ENCODE measurements around the gene RPS6KL1. TPM values are rescaled to one million over a fixed set of nuclear protein-coding genes. Genes with fewer than 3 reads are reported as not detected.

Gene RPS6KL1
- total RNA-seq, 1 donor from 2014 or later, result 2.0 TPM

DNA sequence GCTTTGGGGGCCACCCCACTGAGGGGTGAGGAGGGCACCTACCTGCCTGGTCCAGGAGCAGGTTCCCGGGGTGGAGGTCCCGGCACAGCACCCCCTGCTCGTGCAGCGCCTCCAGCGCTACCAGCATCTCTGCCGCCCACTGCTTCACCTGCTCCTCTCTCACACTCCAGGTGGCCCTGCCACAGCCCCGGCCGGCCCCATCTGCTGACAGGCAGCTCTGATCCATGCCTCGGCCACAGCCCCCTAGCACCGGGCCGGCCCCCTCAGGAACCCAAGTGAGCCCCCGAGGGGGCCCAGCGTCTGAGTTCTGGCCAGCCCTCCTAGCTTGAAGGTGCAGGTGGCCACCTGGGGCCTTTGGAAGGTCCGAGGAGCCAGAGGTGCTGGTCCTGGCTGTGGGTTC, 13.6 kb downstream of the RPS6KL1 start:
- Histone ChIP-seq H3K4me3 (no peak overlapping the region), H3K4me1 (peaks cover 23% of the 10 kb centered on the region), H3K27ac (no peak overlapping the region), H3K9me3 (no peaks in the 10 kb centered on the region), H3K27me3 (ENCODE audit: low read depth) (no peaks in the 10 kb centered on the region), H3K36me3 (peaks cover 10% of the 10 kb centered on the region)
- no peak for ATAC-seq
- intact Hi-C loops (cut with DNase I), result loop anchor here (10.0 kb wide), 1 partner anchor 55 kb away; no protein-coding TSS in a partner anchor
- TF ChIP-seq, protein P1, sequence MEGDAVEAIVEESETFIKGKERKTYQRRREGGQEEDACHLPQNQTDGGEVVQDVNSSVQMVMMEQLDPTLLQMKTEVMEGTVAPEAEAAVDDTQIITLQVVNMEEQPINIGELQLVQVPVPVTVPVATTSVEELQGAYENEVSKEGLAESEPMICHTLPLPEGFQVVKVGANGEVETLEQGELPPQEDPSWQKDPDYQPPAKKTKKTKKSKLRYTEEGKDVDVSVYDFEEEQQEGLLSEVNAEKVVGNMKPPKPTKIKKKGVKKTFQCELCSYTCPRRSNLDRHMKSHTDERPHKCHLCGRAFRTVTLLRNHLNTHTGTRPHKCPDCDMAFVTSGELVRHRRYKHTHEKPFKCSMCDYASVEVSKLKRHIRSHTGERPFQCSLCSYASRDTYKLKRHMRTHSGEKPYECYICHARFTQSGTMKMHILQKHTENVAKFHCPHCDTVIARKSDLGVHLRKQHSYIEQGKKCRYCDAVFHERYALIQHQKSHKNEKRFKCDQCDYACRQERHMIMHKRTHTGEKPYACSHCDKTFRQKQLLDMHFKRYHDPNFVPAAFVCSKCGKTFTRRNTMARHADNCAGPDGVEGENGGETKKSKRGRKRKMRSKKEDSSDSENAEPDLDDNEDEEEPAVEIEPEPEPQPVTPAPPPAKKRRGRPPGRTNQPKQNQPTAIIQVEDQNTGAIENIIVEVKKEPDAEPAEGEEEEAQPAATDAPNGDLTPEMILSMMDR (IDR thresholded peaks at IDR 0.05), result no peak
- DNase-seq, result no peak

DNA sequence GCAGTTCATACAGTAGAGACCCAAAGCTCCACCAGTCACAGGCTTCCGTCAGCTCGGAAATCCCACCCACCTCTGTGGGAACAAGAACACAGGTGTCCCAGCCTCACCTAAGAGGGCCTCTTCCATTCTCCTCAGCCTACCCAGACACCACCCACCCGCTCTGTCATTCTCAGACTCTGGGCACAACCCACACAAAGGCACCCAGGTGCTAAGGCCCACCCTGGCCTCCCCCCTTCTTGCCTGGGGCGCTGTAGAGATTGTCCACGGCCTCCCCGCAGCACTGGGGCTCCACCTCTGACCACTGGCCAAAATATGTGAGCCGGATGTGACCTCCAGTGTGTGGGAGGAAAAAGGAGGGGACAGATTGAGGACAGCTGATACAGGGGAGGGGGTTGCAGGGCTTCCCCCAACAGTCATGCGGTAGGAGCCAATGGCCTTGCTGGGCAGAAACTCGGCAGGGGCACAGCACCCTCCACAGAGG, 14.2 kb downstream of the RPS6KL1 start:
- H3K9me3 ChIP-seq, result no peaks in the 10 kb centered on the region
- no peak overlapping the region for H3K27ac ChIP-seq
- no peak for ATAC-seq
- no peaks in the 10 kb centered on the region for H3K27me3 ChIP-seq (ENCODE audit: low read depth)
- TF ChIP-seq, protein P1 (IDR thresholded peaks at IDR 0.05), result no peak
- peaks cover 23% of the 10 kb centered on the region for H3K4me1 ChIP-seq
- H3K4me3 ChIP-seq, result no peak overlapping the region
- no peak for DNase-seq
- intact Hi-C loops (cut with DNase I), result loop anchor here (10.0 kb wide), 1 partner anchor 54 kb away; no protein-coding TSS in a partner anchor
- H3K36me3 ChIP-seq, result peaks cover 16% of the 10 kb centered on the region

DNA sequence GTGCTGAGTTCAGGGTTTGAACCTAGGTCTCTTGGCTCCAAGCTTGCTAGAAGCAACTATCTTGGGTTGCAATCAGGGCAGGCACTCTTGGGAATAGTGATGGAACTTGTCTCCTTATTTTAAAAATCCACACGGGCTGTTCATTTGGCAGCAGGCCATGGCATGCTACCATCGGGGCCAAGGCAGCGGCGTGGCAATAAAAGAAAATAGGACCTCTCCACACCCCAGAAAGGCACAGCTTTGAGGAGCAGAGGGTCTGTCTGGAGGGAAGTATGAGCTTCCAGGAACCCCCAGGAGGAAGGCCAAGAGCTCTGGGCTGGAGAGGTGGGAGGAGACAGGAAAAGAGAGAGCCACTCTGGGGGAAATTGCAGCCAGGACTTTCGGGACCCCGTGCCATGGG, 15.3 kb downstream of the RPS6KL1 start:
- no peaks in the 10 kb centered on the region for H3K27me3 ChIP-seq (ENCODE audit: low read depth)
- ATAC-seq, result no peak
- DNase-seq, result no peak
- peaks cover 23% of the 10 kb centered on the region for H3K4me1 ChIP-seq
- peaks cover 28% of the 10 kb centered on the region for H3K36me3 ChIP-seq
- no peak overlapping the region for H3K4me3 ChIP-seq
- no peaks in the 10 kb centered on the region for H3K9me3 ChIP-seq
- H3K27ac ChIP-seq, result no peak overlapping the region
- intact Hi-C loops (cut with DNase I), result loop anchor here (10.0 kb wide), 1 partner anchor 53 kb away; no protein-coding TSS in a partner anchor
- TF ChIP-seq, protein P1 (IDR thresholded peaks at IDR 0.05), result no peak

DNA sequence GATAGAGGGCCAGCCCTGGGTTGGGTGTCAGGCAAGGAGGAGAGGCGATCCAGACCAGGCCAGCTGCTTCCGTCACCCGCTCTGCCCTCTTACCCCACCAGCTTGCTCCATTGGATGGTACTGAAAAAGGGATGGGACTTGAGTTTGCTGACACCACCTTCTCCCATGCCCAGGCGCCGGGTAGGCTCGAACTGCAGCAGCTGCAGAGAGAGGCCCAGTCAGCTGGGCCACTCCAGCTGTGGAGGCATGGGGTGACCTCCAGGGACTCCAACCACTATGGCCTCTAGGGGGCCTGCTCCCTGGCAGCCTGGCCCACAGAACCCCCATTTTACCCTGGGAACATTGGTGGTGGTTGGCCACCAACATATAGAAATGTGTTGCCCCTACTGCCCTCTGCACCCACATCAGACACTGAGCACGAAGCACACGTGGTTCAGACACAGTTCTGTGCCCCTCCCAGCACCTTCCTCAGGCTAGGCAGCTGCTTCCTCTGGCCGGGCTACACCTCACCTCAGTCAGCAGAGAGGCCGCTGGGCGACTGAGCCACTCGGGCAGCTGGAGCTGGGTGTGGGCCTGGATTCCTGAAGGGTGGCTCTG, 16.0 kb downstream of the RPS6KL1 start:
- ATAC-seq (peak; percentile 2 to 3), DNase-seq (no peak)
- Histone ChIP-seq H3K27ac (no peak overlapping the region), H3K36me3 (peaks cover 35% of the 10 kb centered on the region), H3K9me3 (no peaks in the 10 kb centered on the region), H3K27me3 (ENCODE audit: low read depth) (no peaks in the 10 kb centered on the region), H3K4me1 (peaks cover 23% of the 10 kb centered on the region), H3K4me3 (no peak overlapping the region)
- intact Hi-C loops (cut with DNase I), result loop anchor here (10.0 kb wide), 1 partner anchor 52 kb away; no protein-coding TSS in a partner anchor
- TF ChIP-seq, protein P1 (IDR thresholded peaks at IDR 0.05), result no peak

DNA sequence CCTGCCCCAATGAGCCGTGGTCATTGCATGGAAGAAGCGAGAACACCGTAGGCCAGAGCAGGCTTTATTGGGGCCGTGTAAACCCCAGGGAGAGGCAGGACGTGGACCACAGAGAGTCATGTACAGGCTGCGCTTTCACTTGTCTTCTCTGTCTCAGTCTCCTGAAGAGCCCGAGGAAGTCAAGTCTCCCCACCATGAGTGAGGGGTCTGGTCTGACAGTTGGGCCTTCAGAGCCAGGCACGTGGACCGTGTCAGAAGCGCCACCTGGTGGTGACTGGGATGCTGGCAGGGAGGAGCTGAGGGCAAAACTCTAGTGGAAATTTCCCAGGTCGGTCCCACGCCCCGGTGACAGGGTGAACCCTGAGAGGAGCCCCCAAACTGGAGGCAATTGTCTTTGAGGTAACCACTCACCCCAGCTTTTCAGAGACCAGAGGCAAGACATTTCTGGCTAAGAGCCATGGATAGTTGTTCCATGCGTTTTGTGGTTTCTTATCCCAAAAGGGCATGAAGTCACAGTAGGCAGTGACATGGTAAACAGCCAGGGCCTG, 17.4 kb downstream of the RPS6KL1 start:
- H3K36me3 ChIP-seq, result peaks cover 49% of the 10 kb centered on the region

More for the DNA sequence above, 17.4 kb downstream of the RPS6KL1 start:
- intact Hi-C loops (cut with DNase I), result loop anchor here (10.0 kb wide), 1 partner anchor 51 kb away; no protein-coding TSS in a partner anchor
- H3K27ac ChIP-seq, result no peak overlapping the region
- peaks cover 23% of the 10 kb centered on the region for H3K4me1 ChIP-seq
- TF ChIP-seq, protein P1 (IDR thresholded peaks at IDR 0.05), result peak; percentile 96
- no peaks in the 10 kb centered on the region for H3K9me3 ChIP-seq
- H3K4me3 ChIP-seq, result no peak overlapping the region
- DNase-seq (peak; percentile 81), ATAC-seq (peak; percentile 69 to 71)
- no peaks in the 10 kb centered on the region for H3K27me3 ChIP-seq (ENCODE audit: low read depth)
